ENCODE data around the gene CRYL1. TPM values are rescaled to one million over a fixed set of nuclear protein-coding genes. Genes with fewer than 3 reads are reported as not detected.

The CRYL1 gene
- total RNA-seq, 1 experiment from 2014 or later = 13.4 TPM

- Histone ChIP-seq H3K27ac (ENCODE audit: low read length) (no peak overlapping the region), H3K4me1 (ENCODE audit: control insufficient read depth, insufficient read depth, low read length) (no peaks in the 10 kb centered on the region)
- in situ Hi-C loops (cut with HindIII; ENCODE audit: low pct_unique_long_range_greater_than_20kb, low sequenced_read_pairs) = no loop called here
These were observed 120.0 kb downstream of the CRYL1 start for GRCh38 chr13:20405691-20406090.

GRCh38 chr13:20404488-20405222 is 121.0 kb downstream of the CRYL1 start:
- H3K27ac ChIP-seq (ENCODE audit: low read length) = no peak overlapping the region
- no peaks in the 10 kb centered on the region for H3K4me1 ChIP-seq (ENCODE audit: control insufficient read depth, insufficient read depth, low read length)
- no peak for DNase-seq (ENCODE audit: low read depth, low spot score)
- no peak overlapping the region for H3K4me3 ChIP-seq (ENCODE audit: low read depth in 2 of 2, low read length in 2 of 2)
- no peak for TF ChIP-seq CTCF (IDR thresholded peaks at IDR 0.05)
- TF ChIP-seq POLR2AphosphoS5 (IDR thresholded peaks at IDR 0.05; ENCODE audit: low read depth, low read length) = no peak
- no peak for TF ChIP-seq SIN3A (IDR thresholded peaks at IDR 0.05; ENCODE audit: borderline replicate concordance, insufficient read depth, low read depth, low read length)
- TF ChIP-seq REST (IDR thresholded peaks at IDR 0.05; ENCODE audit: insufficient read depth in 1 of 2, low read depth in 2 of 2, low read length in 1 of 2) = no peak
- TF ChIP-seq TCF7L2 (IDR thresholded peaks at IDR 0.05; ENCODE audit: low read depth, low read length) = no peak
- H3K9me3 ChIP-seq (ENCODE audit: control insufficient read depth, insufficient read depth, low read depth, low read length) = no peaks in the 10 kb centered on the region
- ChIA-PET POLR2A (no interaction called here), CTCF (no interaction called here)
- in situ Hi-C loops (cut with HindIII; ENCODE audit: low pct_unique_long_range_greater_than_20kb, low sequenced_read_pairs) = no loop called here
- no peak for ATAC-seq
- no TSS peak for BruUV-seq (replicated peaks)
- intact Hi-C loops (cut with micrococcal nuclease; ENCODE audit: unreplicated experiment) = no loop called here
- H3K36me3 ChIP-seq (ENCODE audit: control insufficient read depth, insufficient read depth, low read length) = no peaks in the 10 kb centered on the region
- no peaks in the 10 kb centered on the region for H3K27me3 ChIP-seq (ENCODE audit: control insufficient read depth, insufficient read depth, low read length)

More at GRCh38 chr13:20405691-20406090, 120.0 kb downstream of the CRYL1 start:
- POLR2A ChIA-PET = interaction anchor here (0.5 kb wide), 1 partner anchor 61 kb away, joined by 3 read pairs; no protein-coding TSS in a partner anchor
- CTCF ChIA-PET = interaction anchor here (0.5 kb wide), 1 partner anchor 619 kb away, joined by 9 read pairs; no protein-coding TSS in a partner anchor
- TF ChIP-seq CTCF (IDR thresholded peaks at IDR 0.05) = no peak
- TF ChIP-seq TCF7L2 (IDR thresholded peaks at IDR 0.05; ENCODE audit: low read depth, low read length) = no peak
- TF ChIP-seq REST (IDR thresholded peaks at IDR 0.05; ENCODE audit: insufficient read depth in 1 of 2, low read depth in 2 of 2, low read length in 1 of 2) = no peak
- TF ChIP-seq SIN3A (IDR thresholded peaks at IDR 0.05; ENCODE audit: borderline replicate concordance, insufficient read depth, low read depth, low read length) = no peak
- no peak for TF ChIP-seq POLR2AphosphoS5 (IDR thresholded peaks at IDR 0.05; ENCODE audit: low read depth, low read length)
- Histone ChIP-seq H3K4me3 (ENCODE audit: low read depth in 2 of 2, low read length in 2 of 2) (no peak overlapping the region), H3K9me3 (ENCODE audit: control insufficient read depth, insufficient read depth, low read depth, low read length) (no peaks in the 10 kb centered on the region), H3K36me3 (ENCODE audit: control insufficient read depth, insufficient read depth, low read length) (no peaks in the 10 kb centered on the region), H3K27me3 (ENCODE audit: control insufficient read depth, insufficient read depth, low read length) (no peaks in the 10 kb centered on the region)
- intact Hi-C loops (cut with micrococcal nuclease; ENCODE audit: unreplicated experiment) = no loop called here
- DNase-seq (ENCODE audit: low read depth, low spot score) = no peak
- ATAC-seq = no peak
- no TSS peak for BruUV-seq (replicated peaks)

All from Panc1 (cell line).